Ascending aorta (tissue), 2 donors: ENCODE results near the gene NCLN. TPM values are rescaled to one million over a fixed set of nuclear protein-coding genes. Genes with fewer than 3 reads are reported as not detected.

Experiments used
- DNase-seq, 2 donors: peaks; one replicate each; pipeline ENCODE4 v3.0.0-alpha.2; 2019; ENCODE audit warnings: low spot score in 2 of 2
- H3K27ac ChIP-seq, 2 donors: fragments of 200-600 bp; sonication (generic); one replicate each; pipeline ENCODE4 v1.5.1; 2016 to 2017; ENCODE audit warnings: mild to moderate bottlenecking in 1 of 2
- H3K27me3 ChIP-seq: fragments of 200-600 bp; sonication (generic); one replicate; pipeline ENCODE4 v1.5.1; 2017
- H3K36me3 ChIP-seq, 2 donors: fragments of 200-600 bp; sonication (generic); one replicate each; pipeline ENCODE4 v1.5.1; 2016
- H3K4me1 ChIP-seq, 2 donors: fragments of 200-600 bp; sonication (generic); one replicate each; pipeline ENCODE4 v1.5.1; 2016 to 2017; ENCODE audit warnings: mild to moderate bottlenecking in 1 of 2
- H3K4me3 ChIP-seq, 2 donors: fragments of 200-600 bp; sonication (generic); one replicate each; pipeline ENCODE4 v1.5.1; 2016 to 2017; ENCODE audit warnings: mild to moderate bottlenecking in 1 of 2
- H3K9me3 ChIP-seq, 2 donors: fragments of 200-600 bp; sonication (generic); one replicate each; pipeline ENCODE4 v1.5.1; 2016
- CTCF ChIP-seq, 3 experiments: fragments of 200-600 bp in 2 of 3; fragments of 450-650 bp in 1 of 3; sonication (generic) in 2 of 3; IDR thresholded peaks; one replicate each; pipeline ENCODE4 v1.5.1; 2016 to 2019; ENCODE audit warnings: antibody characterized with exemption in 3 of 3, mild to moderate bottlenecking in 1 of 3, moderate library complexity in 1 of 3
- intact Hi-C: fragments of 100-400 bp; cut with DNase I; formaldehyde crosslinking; loops from one replicate; pipeline ENCODE4 v1.15.1; 2023
- total RNA-seq: library from RNA; depleted of rRNA; stranded (reverse); fragments of >200 nt; gene quantifications from one replicate; pipeline ENCODE4 v1.1.0, GENCODE V29; 2016

Gene NCLN
- total RNA-seq, 1 donor from 2014 or later: 118 TPM

GRCh38 chr19:3227054-3227626, 41.4 kb downstream of the NCLN start:
- Histone ChIP-seq H3K27ac (no peak overlapping the region), H3K27me3 (peaks cover 18% of the 10 kb centered on the region), H3K36me3 (no peaks in the 10 kb centered on the region), H3K9me3 (no peaks in the 10 kb centered on the region), H3K4me3 (no peak overlapping the region), H3K4me1 (peaks cover 0 to 2% of the 10 kb centered on the region in 2 donors)
- TF ChIP-seq CTCF (IDR thresholded peaks at IDR 0.05): no peak
- no peak for DNase-seq
- intact Hi-C loops: no loop called here

GRCh38 chr19:3229346-3229743, 43.6 kb downstream of the NCLN start:
- no peaks in the 10 kb centered on the region for H3K9me3 ChIP-seq
- peaks cover 10% of the 10 kb centered on the region for H3K27me3 ChIP-seq

GRCh38 chr19:3229888-3230496, 44.3 kb downstream of the NCLN start:
- no peaks in the 10 kb centered on the region for H3K36me3 ChIP-seq
- no peak overlapping the region for H3K4me3 ChIP-seq
- DNase-seq: no peak
- H3K4me1 ChIP-seq: no peaks in the 10 kb centered on the region
- H3K27me3 ChIP-seq: peaks cover 10% of the 10 kb centered on the region
- TF ChIP-seq CTCF (IDR thresholded peaks at IDR 0.05): no peak
- intact Hi-C loops: no loop called here
- H3K9me3 ChIP-seq: no peaks in the 10 kb centered on the region
- H3K27ac ChIP-seq: no peak overlapping the region

More at GRCh38 chr19:3229346-3229743, 43.6 kb downstream of the NCLN start:
- no peaks in the 10 kb centered on the region for H3K36me3 ChIP-seq
- TF ChIP-seq CTCF (IDR thresholded peaks at IDR 0.05): no peak
- peaks cover 0 to 2% of the 10 kb centered on the region in 2 donors for H3K4me1 ChIP-seq
- H3K27ac ChIP-seq: no peak overlapping the region
- intact Hi-C loops: no loop called here
- DNase-seq: no peak
- no peak overlapping the region for H3K4me3 ChIP-seq

- no peak overlapping the region for H3K27ac ChIP-seq
- H3K4me3 ChIP-seq: no peak overlapping the region
- H3K36me3 ChIP-seq: no peaks in the 10 kb centered on the region
- no peaks in the 10 kb centered on the region for H3K9me3 ChIP-seq
- intact Hi-C loops: no loop called here
- no peak for DNase-seq
- no peaks in the 10 kb centered on the region for H3K4me1 ChIP-seq
- no peak for TF ChIP-seq CTCF (IDR thresholded peaks at IDR 0.05)
- no peaks in the 10 kb centered on the region for H3K27me3 ChIP-seq
These were observed 45.6 kb downstream of the NCLN start for GRCh38 chr19:3231288-3231687.

GRCh38 chr19:3233116-3233515, 47.4 kb downstream of the NCLN start:
- TF ChIP-seq CTCF (IDR thresholded peaks at IDR 0.05): no peak
- no peaks in the 10 kb centered on the region for H3K4me1 ChIP-seq
- no peaks in the 10 kb centered on the region for H3K27me3 ChIP-seq
- H3K4me3 ChIP-seq: no peak overlapping the region
- H3K27ac ChIP-seq: no peak overlapping the region
- no peaks in the 10 kb centered on the region for H3K9me3 ChIP-seq
- no peak for DNase-seq
- intact Hi-C loops: no loop called here
- H3K36me3 ChIP-seq: no peaks in the 10 kb centered on the region
